Activated CD4-positive, alpha-beta T cell treated with anti-CD3 and anti-CD28 coated beads for 24 hours (primary cell): ENCODE data around the gene MRPL14.
"Not testable (repeated sequence)": the region's sequence is repeated elsewhere in the genome, so short reads cannot be mapped to it uniquely, and the experiment has no call there.

Source experiments
- DNase-seq, 2 donors: peaks; one replicate each; pipeline ENCODE4 v3.0.0-alpha.2; 2020; ENCODE audit warnings: low read depth in 2 of 2

The MRPL14 gene

DNA sequence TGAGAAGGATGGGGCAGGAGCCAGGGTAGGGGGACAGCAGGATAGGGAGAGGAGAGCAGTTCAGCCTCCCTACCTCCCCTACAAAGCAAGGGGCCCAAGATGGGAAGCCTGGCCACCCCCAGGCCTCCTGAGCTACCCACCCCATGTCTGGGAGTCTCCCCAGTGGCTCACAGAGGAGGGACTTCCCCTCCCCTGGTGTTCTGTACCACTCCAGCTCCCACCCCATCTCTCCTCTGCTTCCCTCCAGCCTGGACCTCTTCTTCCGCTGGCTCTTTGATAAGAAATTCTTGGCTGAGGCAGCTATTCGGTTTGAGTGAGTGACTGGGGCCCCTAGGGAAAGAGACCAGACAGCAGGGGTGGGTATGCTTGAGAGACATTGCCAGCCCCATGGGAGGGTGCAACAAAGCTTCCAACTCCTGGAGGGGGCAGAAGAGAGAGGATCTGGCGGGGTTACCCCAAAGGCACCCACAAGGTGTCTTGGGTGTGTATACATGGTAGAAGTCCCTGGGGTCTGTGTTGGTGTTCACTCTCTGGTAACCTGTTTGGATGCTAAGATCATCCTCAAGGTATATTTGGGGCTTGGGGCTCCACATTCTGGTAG lies 23.2 kb upstream of the MRPL14 start:
- DNase-seq: no peak

DNA sequence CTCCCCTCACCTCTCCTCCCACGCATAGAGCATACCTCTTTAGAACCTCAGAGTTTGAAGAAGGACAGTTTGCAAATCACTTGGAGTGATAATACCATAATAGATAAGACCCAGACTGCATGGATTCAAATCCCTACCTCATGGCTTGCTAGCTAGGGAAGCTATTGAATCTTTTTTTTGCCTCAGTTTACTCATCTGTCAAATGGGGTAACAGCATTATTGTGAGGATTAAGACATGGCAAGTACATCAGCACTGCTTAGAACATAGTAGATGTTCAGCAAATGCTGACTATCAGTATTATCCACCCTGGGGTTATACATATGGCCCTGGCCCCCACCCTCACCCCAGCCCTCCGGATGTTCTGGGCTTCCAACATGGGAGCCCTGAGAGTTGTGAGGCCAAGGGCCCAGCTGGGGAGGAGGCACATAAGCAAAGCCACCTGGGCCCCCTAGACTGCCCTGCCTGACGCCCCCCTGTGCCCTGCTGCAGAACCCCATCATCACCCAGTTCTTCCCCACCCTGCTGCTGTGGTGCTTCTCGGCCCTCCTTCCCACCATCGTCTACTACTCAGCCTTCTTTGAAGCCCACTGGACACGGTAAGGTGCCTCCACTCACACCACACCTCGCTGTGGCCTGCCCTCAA lies 22.2 kb upstream of the MRPL14 start:
- no peak for DNase-seq

DNA sequence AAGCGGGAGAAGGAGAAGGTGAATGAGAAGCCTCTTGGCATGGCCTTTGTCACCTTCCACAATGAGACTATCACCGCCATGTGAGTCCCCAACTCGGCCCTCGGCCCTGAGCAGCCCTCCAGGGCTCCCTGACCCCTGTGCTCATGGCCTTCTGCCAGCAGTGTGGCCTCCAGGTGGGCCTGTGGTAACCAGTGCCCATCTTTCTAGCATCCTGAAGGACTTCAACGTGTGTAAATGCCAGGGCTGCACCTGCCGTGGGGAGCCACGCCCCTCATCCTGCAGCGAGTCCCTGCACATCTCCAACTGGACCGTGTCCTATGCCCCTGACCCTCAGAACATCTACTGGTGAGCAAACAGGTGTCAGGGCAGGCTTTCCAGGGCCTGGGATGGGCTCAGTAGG lies 21.1 kb upstream of the MRPL14 start:
- DNase-seq: no peak

DNA sequence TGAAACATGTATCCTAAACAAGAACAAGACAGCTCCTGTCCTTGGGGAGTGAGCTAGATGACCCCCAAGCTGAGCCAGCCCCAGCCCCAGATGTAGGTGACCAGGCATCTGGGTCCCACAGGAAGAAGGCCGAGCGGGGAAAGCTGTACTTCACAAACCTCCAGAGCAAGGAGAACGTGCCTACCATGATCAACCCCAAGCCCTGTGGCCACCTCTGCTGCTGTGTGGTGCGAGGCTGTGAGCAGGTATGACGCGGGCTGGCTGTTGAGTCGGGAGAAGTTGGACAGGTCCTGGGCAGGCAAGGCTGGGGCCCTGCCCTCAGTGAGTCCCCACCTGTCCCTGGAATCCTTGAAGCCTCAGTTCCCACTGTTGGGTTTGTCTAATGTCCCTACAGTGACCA lies 20.0 kb upstream of the MRPL14 start:
- no peak for DNase-seq

DNA sequence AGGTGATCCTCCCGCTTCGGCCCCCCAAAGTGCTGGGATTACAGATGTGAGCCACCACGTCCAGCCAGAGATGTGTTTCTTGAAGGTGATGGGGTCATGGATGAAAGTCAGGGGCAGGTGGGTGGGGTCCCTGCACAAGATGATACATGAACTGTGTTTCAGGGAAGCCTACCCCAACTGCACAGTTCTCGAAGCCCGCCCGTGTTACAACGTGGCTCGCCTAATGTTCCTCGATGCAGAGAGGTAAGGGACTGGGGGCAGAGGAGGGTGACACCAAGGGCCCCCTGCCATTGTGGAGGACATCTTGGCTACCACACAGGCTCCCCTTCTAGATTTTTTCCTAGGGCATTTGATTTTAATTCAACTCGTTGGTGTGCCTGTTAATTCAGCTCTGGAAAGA lies 19.4 kb upstream of the MRPL14 start:
- DNase-seq: no peak

DNA sequence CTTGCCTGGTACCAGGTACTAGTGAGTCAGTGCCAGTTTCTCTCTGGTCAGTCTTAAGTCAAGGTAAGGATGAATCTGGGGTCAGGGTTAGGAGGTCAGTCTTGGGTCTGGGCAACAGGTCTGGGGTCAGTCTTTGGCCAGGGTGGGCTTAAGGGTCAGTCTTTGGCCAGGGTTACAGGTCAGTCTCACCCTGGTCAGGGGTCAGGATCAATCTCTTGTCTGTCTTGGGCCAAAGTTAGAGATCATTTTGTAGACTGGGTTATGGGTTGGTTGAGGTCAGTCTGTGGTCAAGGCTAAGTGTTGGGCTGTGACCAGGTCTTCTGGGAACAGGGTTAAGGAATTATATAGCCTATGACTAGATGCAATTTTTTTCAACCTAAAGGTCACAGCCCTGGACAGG lies 18.6 kb upstream of the MRPL14 start:
- DNase-seq: no peak

DNA sequence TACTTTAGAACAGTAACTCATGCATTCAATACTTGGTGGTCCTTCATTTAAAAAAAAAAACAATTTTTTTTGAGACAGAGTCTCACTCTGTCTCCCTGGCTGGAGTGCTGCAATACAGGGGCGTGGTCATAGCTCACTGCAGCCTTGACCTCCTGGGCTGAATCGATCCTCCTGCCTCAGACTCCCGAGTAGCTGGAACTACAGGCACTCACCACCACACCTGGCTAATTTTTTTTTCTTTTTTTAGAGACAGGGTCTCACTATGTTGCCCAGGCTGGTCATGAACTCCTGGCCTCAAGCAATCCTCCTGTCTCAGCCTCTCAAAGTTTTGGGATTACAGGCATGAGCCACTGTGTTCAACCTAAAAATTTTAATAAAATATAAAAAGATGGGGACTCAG lies 17.3 kb upstream of the MRPL14 start:
- DNase-seq: not testable (repeated sequence)

DNA sequence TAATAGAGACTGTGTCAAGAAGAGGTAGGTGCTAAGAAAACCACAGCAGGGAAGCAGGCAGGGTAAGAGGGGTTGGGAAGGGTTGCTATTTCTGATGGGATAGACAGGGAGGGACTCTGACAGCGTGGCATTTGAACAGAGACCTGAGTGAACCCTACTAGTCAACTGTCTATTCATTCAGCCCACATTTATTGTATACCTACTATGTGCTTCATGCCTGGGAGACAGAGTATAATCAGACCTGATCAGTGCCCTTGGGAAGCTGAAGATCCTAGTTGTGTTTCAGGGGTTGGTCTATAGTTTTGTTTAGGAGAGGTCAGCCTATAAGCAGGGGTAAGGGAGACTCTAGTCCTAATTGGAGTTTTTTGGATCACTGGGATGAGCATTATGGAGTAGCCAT lies 16.5 kb upstream of the MRPL14 start:
- no peak for DNase-seq

DNA sequence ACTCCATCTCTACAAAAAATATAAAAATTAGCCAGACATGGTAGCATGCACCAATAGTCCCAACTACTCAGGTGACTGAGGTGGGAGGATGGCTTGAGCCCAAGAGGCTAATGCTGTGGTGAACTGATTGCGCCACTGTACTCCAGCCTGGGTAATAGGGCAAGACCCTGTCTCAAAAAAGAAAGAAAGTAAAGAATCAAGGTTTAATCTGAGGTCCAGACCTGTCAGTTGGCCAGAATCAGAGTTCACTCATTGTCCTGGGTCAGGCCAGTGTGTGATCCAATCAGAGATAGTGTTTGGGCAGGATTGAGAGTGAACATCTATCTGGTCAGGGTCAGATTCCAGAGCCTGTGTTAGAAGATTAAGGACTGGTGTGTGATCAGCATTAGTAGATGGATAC lies 15.6 kb upstream of the MRPL14 start:
- no peak for DNase-seq

DNA sequence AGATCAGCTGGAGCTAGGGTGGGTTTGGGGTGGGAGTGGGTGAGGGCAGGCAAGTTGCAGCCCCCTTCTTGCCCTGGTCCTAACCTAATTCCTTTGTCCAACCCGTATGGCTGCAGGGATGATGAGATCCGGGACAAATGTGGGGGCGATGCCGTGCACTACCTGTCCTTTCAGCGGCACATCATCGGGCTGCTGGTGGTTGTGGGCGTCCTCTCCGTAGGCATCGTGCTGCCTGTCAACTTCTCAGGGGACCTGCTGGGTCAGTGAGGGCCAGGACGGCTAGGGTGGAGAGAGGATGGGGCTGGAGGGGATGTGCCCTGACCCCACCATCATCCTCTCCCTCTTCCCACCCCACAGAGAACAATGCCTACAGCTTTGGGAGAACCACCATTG lies 12.1 kb upstream of the MRPL14 start:
- no peak for DNase-seq

DNA sequence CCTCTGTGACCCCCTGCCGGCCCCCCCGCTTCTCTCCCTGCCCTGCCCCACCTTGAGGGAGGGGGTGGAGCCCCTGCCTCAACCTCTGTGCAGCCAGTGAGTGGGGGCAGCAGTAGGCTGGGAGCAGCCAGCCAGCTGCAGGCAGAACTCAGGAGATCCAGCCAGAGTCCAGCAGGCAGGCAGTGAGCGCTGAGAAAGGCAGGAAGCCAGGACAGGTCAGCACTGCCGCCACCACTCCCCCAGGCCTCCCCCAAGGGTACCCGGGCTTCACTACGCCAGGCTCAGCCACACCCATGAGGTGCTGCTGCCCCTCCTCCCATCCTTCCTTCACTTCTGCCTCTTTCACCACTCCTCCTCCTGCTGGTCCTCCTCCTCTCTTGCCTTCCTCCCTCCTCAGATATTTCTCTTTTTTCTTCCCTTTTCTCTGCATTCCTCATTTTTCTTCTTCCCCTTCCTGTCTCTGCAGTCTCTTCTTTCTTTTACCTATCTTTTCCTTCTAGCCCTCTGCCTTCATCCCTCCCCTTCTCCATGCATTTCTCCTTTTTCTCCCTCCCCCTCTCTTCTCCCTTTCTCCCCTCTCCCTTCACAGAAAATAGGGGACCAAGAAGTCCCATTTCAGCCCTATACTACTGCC lies 11.6 kb upstream of the MRPL14 start:
- DNase-seq: no peak

DNA sequence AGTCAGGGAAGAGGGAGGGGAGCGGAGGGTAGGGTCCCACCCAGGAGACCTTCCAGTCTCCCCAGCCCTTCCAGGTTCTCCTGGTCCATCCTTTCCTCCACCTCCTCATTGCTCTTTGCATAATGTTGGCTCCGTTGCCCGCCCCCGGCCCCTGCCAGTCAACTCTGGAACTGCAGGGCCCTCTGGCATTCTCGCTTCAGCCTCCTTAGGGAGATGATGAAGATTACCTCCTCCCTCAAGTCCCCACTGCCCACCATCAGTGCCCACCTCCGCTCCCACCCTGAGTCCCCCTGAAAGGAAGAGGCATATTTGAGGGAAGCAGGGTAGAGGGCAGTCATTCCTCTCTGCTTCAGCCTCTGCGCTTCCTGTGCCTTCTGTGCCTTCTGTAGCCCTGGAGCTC lies 8.6 kb upstream of the MRPL14 start:
- no peak for DNase-seq

DNA sequence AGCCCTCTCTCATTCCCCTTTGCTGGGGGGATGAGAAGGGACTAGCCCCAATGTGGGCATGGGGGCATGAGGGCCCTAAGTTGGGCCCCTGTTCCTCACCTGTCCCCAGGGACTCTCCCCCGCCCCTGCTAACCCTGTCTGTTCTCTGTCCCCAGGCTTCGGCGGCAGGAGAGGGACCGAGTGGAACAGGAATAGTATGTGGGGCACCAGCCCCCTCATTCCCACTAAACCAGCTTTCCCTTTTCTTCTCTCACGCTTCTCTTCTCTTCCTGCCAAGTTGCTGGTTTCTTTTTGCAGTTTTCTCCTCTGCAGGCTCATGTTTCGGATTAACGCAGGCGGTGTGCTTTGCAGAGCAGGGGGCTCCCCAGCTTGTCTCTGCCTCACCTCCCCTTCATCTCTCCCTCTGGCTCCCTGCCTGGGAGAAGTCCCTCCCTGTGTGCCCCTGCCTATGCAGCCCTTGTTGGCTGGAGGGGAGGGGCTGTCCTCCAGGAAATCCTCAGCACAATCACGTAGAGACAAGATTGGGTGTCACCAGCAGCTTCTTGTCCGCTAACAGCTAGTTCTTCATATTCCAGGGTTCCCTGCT lies 8.0 kb upstream of the MRPL14 start:
- DNase-seq: no peak

DNA sequence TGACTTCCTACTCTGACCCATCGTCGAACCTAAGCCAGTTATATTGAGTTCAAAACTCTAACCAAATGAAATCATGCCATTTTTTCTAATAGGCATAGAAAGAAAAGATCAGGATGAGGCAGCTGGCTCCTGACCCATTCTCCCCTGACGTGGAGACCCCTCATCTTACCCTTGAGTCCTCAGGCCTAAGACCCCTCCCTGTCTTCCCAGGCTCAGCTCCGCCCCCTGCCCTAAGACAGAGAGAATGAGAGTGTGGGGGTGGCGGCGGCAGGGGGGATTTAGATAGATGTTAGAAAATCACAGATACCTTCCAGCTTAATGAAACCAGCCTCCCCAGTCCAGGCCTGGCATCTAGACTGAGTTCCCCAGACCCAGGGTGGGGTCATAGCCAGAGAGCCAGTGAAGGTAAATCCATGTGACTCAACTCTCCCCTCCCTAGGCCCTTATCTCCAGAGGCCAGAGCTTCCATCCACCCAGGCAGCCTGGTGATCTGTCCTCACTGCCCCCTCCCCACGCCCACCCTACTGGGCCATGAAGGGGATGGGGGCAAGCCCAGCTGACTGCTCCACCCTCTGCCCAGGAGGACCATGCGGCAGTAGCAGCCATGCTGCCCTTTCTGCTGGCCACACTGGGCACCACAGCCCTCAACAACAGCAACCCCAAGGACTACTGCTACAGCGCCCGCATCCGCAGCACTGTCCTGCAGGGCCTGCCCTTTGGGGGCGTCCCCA lies 6.9 kb upstream of the MRPL14 start:
- no peak for DNase-seq

DNA sequence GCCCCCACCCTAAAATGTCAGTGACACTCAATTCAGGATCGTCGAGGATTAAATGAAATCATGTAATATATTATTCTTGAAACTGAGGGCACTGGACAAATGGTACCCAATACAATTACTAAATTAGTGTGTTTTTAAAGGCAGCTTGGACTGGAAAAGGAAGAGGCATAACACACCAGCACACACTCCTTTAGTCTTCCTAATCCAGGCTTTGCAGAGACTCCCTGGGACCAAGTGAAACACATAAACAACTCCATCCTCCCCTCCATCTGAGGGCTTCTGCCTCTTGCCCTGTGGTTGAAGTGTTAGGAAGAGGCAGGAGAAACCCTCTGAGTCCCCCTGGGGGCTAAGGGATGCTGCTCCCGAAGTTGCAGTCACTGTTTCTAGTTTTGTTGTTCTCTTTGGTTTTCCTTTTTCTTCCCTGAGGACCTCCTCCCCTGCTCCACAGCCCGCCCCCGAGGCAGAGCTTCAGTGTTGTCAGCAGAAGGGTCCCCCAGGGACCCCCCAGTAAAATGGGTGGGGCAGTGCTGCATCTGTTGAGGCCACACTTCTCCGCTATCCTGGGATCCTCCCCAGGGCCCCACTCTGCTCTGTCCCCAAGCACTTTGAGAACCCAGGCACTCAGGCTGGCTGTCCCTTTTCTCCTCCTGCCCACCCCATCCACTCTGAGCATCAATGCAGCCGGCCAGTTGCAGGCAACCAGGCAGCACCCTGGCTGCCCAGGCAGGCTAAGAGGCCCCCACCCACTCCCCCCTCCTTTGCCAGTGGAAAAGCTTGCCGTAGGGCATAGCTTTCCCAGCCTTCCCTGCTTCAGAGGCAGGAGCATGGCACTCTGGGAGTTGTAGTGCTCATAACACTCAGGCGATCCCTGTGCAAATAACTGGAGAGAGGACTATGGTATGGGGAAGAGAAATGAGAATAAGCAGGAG lies 6.0 kb upstream of the MRPL14 start:
- no peak for DNase-seq

DNA sequence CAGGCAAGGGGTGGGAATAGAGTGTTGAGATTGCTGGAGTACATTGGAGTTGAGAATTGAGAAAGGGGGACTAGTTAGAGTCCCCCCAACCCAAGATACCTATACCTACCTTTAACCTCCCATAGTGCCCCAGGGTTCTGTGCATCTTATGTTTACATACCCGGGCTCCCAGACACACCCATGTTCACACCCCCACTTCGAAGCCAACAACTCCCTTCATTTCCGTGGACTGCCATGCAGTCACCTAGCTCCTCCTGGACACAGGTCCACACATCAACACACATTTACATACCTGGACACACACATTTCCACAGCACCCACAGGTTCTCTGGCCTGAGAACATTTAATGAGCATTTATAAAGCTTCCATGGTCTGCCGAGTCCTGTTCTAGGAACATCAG lies 5.2 kb upstream of the MRPL14 start:
- no peak for DNase-seq

DNA sequence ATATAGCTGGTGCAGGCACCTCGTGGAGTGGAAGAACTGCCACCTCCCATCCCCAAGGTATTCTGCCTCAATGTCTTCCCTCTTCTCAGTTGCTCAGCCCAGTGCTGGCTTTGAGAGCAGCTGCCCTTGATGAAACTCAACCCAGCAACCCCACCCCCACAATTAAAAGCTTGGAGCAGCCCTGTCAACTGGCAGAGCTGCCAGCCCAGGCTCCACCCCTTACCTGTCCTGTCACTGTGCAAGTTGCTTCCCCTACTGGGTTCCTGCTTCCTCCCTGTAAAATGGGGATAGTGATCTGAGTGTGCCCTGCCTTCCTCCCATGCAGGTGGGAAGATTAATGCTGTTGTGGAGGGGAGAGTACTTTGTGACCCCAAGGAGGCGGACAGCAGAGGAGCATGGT lies 4.6 kb upstream of the MRPL14 start:
- DNase-seq: no peak

DNA sequence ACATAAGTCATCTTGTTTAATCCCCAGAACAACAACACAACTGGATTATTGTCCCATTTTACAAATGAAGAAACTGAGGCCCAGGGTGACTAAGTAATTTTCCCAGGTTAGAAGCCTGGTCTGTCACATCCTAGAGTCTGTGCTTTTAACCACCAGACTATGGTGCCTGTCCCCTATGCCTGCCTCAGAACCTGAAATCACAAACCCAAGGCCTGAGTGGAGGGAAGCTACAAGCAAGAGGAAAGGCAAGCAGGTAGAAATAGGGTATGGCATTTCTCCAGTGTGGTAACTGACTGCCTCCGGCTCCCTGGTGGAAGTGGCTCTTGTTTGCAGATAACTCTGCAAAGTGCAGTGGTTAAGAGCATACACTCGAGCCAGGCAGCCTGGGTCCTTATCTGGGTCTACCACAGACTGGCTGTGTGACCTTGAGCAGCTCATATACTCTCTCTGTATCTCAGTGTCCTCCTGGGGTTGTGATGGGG lies 2.6 kb upstream of the MRPL14 start:
- no peak for DNase-seq

DNA sequence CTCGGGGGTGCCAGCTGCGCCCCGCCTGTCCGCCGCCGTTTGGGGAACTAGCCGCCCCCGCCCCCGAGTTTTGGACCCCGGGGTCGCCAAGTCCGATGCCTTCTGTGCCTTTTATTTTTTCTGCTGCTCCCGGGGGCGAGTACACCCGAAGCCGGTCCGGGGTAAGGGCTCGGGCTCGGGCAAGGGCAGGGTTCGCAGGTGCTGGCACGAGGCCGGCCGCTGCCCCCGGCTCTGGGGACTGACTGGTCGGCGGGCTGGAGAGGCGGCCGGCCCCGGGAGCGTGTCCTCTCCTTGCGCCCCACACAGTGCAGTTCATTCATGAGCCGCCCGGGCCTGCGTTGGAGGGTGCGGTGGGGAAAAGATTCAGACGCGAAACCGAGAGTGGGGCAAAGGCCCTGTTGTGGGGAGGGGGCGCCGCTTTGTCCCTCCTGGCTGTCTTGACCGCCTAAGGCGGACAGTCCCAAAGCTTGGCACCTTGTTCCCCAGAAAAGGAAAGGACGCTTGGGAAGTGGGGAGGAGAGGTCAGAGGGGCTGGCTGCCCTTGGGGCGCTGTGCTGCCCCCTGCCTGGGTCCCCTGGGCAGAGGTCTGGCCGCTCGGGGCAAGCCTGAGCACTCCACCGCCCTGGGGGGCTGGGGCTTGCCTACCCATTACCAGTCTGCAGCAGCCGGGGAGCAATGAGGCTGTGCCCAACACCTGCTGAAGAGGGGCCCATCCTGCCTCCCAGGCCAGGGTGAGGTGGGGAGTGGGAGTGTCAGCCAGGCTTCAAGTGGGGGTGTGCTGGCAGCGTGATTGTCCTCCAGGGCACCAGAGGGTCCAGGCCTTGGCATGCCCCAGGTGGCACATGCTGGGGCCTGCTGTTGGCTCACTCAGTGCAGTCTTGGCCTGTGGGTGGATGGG lies 1.0 kb upstream of the MRPL14 start:
- no peak for DNase-seq
